A549 (cell line): ENCODE measurements around the gene OSBPL3.

ENCODE experiments used
- HOXB5 ChIP-seq: fragments of 250-450 bp; sonication (Bioruptor Pico); IDR thresholded peaks from 2 replicates; pipeline ENCODE4 v1.5.0; 2020; ENCODE audit warnings: mild to moderate bottlenecking, moderate library complexity
- KDM5A ChIP-seq: fragments of 200-600 bp; sonication (generic); IDR thresholded peaks from 2 replicates; pipeline ENCODE4 v1.6.1; 2016; ENCODE audit warnings: antibody characterized with exemption, mild to moderate bottlenecking
- POLR2A ChIP-seq: IDR thresholded peaks from 2 replicates; pipeline ENCODE4 v1.6.1; 2012; ENCODE audit warnings: mild to moderate bottlenecking, low read length
- RAD21 ChIP-seq, 2 experiments: fragments of >200 bp in 1 of 2; sonication (Bioruptor Twin) in 1 of 2; formaldehyde crosslinking in 1 of 2; IDR thresholded peaks in 1 of 2; conservative IDR thresholded peaks in 1 of 2; 2 replicates in 1 of 2; 3 replicates in 1 of 2; pipeline ENCODE4 v1.6.1; 2012 to 2018; ENCODE audit warnings: inconsistent platforms in 1 of 2
- SREBF2 ChIP-seq: fragments of 450-650 bp; IDR thresholded peaks from 2 replicates; pipeline ENCODE4 v1.6.1; 2014; ENCODE audit warnings: mild to moderate bottlenecking, moderate library complexity
- TF ChIP-seq, protein P1 (sequence below): fragments of >200 bp; sonication (Bioruptor Twin); formaldehyde crosslinking; IDR thresholded peaks from 3 replicates; pipeline ENCODE4 v1.5.1; 2016

GRCh38 chr7:24970676-24971075 lies 9.3 kb downstream of the OSBPL3 start:
- no peak for TF ChIP-seq RAD21 (conservative IDR thresholded peaks at IDR 0.05 in 1 of 2, IDR thresholded peaks at IDR 0.05 in 1 of 2)
- TF ChIP-seq, protein P1, sequence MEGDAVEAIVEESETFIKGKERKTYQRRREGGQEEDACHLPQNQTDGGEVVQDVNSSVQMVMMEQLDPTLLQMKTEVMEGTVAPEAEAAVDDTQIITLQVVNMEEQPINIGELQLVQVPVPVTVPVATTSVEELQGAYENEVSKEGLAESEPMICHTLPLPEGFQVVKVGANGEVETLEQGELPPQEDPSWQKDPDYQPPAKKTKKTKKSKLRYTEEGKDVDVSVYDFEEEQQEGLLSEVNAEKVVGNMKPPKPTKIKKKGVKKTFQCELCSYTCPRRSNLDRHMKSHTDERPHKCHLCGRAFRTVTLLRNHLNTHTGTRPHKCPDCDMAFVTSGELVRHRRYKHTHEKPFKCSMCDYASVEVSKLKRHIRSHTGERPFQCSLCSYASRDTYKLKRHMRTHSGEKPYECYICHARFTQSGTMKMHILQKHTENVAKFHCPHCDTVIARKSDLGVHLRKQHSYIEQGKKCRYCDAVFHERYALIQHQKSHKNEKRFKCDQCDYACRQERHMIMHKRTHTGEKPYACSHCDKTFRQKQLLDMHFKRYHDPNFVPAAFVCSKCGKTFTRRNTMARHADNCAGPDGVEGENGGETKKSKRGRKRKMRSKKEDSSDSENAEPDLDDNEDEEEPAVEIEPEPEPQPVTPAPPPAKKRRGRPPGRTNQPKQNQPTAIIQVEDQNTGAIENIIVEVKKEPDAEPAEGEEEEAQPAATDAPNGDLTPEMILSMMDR, result no peak
- TF ChIP-seq POLR2A, result no peak
- no peak for TF ChIP-seq KDM5A
- TF ChIP-seq SREBF2, result no peak
- no peak for TF ChIP-seq HOXB5 (CRISPR knock-in tag)
